Brain microvascular endothelial cell (primary cell): ENCODE results near the gene INSRR.
A peak's percentile ranks its signal among the peaks of the same experiment; 100 is the strongest.

Experiments used
- DNase-seq: peaks from one replicate; pipeline ENCODE4 v3.0.0-alpha.2; 2020
- H3K27ac ChIP-seq: fragments of 250-450 bp; sonication (Bioruptor Pico); 2 replicates; pipeline ENCODE4 v1.5.1; 2020; ENCODE audit warnings: mild to moderate bottlenecking, moderate library complexity
- H3K27me3 ChIP-seq: fragments of 250-450 bp; sonication (Bioruptor Pico); replicated peaks from 2 replicates; pipeline ENCODE4 v1.5.1; 2020; ENCODE audit warnings: mild to moderate bottlenecking
- H3K36me3 ChIP-seq: fragments of 250-450 bp; sonication (Bioruptor Pico); replicated peaks from 2 replicates; pipeline ENCODE4 v1.5.1; 2020; ENCODE audit warnings: mild to moderate bottlenecking
- H3K4me3 ChIP-seq: 2 replicates; pipeline ENCODE4 v1.5.1; 2011; ENCODE audit warnings: low read depth, mild to moderate bottlenecking, control low read depth, low read length, moderate library complexity
- CTCF ChIP-seq: IDR thresholded peaks from 2 replicates; pipeline ENCODE4 v1.5.1; 2011; ENCODE audit warnings: low read depth, mild to moderate bottlenecking, moderate library complexity, low read length, control low read depth, inconsistent platforms; ENCODE audit errors: missing control alignments
- in situ Hi-C: cut with HindIII; loops from 2 replicates; pipeline ENCODE4 v1.10.0; 2017; ENCODE audit warnings: low sequenced_read_pairs, low pct_ligation_motif_present

Gene INSRR

GRCh38 chr1:156840186-156840897 lies 18.6 kb downstream of the INSRR start:
- in situ Hi-C loops: no loop called here
- H3K27ac ChIP-seq: no peak overlapping the region
- H3K4me3 ChIP-seq: no peak overlapping the region
- H3K27me3 ChIP-seq: peaks cover 26% of the 10 kb centered on the region
- no peak for TF ChIP-seq CTCF
- no peaks in the 10 kb centered on the region for H3K36me3 ChIP-seq
- no peak for DNase-seq

- Histone ChIP-seq H3K4me3 (no peak overlapping the region), H3K36me3 (no peaks in the 10 kb centered on the region), H3K27me3 (peaks cover 26% of the 10 kb centered on the region), H3K27ac (no peak overlapping the region)
- no peak for DNase-seq
- no peak for TF ChIP-seq CTCF
- in situ Hi-C loops: no loop called here
Measured at GRCh38 chr1:156839426-156840109, 19.3 kb downstream of the INSRR start.

GRCh38 chr1:156838972-156839371 lies 19.9 kb downstream of the INSRR start:
- Histone ChIP-seq H3K36me3 (no peaks in the 10 kb centered on the region), H3K27ac (no peak overlapping the region), H3K4me3 (no peak overlapping the region), H3K27me3 (peaks cover 27% of the 10 kb centered on the region)
- in situ Hi-C loops: no loop called here
- no peak for DNase-seq
- peak; percentile 96 for TF ChIP-seq CTCF

- no peak for DNase-seq
- Histone ChIP-seq H3K4me3 (no peak overlapping the region), H3K36me3 (no peaks in the 10 kb centered on the region), H3K27ac (no peak overlapping the region), H3K27me3 (peaks cover 40% of the 10 kb centered on the region)
- in situ Hi-C loops: no loop called here
- no peak for TF ChIP-seq CTCF
Measured at GRCh38 chr1:156836892-156837291, 22.0 kb downstream of the INSRR start.

- Histone ChIP-seq H3K36me3 (no peaks in the 10 kb centered on the region), H3K4me3 (no peak overlapping the region), H3K27me3 (peaks cover 41% of the 10 kb centered on the region), H3K27ac (no peak overlapping the region)
- TF ChIP-seq CTCF: no peak
- in situ Hi-C loops: no loop called here
- no peak for DNase-seq
Measured at GRCh38 chr1:156836041-156836654, 22.8 kb downstream of the INSRR start.
